Cerebellar cortex (tissue), 1 donor: Measurements from ENCODE around the gene GPATCH3.
"Not testable (repeated sequence)": the region's sequence is repeated elsewhere in the genome, so short reads cannot be mapped to it uniquely, and the experiment has no call there.

Experiments used
- DNase-seq: peaks from one replicate; pipeline ENCODE4 v3.0.0-alpha.2; 2015; ENCODE audit warnings: low spot score

Gene GPATCH3

GRCh38 chr1:26900001-26900814 is at the start of gene GPATCH3:
TSS of gene GPATCH3 (minus strand) at chr1:26900467. CDS start at chr1:26900442, 25 bp downstream.
- peak; percentile 94 for DNase-seq

- no peak for DNase-seq
These were observed 49.7 kb upstream of the GPATCH3 start for GRCh38 chr1:26949926-26950319.

- peak; percentile 63 for DNase-seq
These were observed 49.1 kb upstream of the GPATCH3 start for GRCh38 chr1:26949266-26949925.

- DNase-seq = not testable (repeated sequence)
These were observed 48.4 kb upstream of the GPATCH3 start for GRCh38 chr1:26948725-26949057.

- no peak for DNase-seq
These were observed 46.0 kb upstream of the GPATCH3 start for GRCh38 chr1:26946270-26946669.

GRCh38 chr1:26945728-26946127 is 45.5 kb upstream of the GPATCH3 start:
- DNase-seq = no peak

- DNase-seq = no peak
These were observed 44.9 kb upstream of the GPATCH3 start for GRCh38 chr1:26945138-26945537.

- DNase-seq = no peak
These were observed 42.4 kb upstream of the GPATCH3 start for GRCh38 chr1:26942656-26943055.

GRCh38 chr1:26941311-26941710 is 41.0 kb upstream of the GPATCH3 start:
- no peak for DNase-seq

GRCh38 chr1:26938659-26939025 is 38.4 kb upstream of the GPATCH3 start:
- no peak for DNase-seq

- no peak for DNase-seq
These were observed 37.9 kb upstream of the GPATCH3 start for GRCh38 chr1:26938004-26938658.

- no peak for DNase-seq
These were observed 36.6 kb upstream of the GPATCH3 start for GRCh38 chr1:26936823-26937222.

GRCh38 chr1:26932531-26932930 is 32.3 kb upstream of the GPATCH3 start:
- no peak for DNase-seq

- no peak for DNase-seq
These were observed 23.4 kb upstream of the GPATCH3 start for GRCh38 chr1:26923711-26924110.

- DNase-seq = no peak
These were observed 22.6 kb upstream of the GPATCH3 start for GRCh38 chr1:26922901-26923300.

GRCh38 chr1:26922431-26922729 is 22.1 kb upstream of the GPATCH3 start:
- no peak for DNase-seq

GRCh38 chr1:26921540-26922430 is 21.5 kb upstream of the GPATCH3 start, which contains the start of gene NUDC:
TSS of gene NUDC (plus strand) at chr1:26921743. CDS start at chr1:26921849, 106 bp downstream.
- peak; percentile 98 for DNase-seq

- DNase-seq = no peak
These were observed 20.9 kb upstream of the GPATCH3 start for GRCh38 chr1:26921126-26921539.

- peak; percentile 65 for DNase-seq
These were observed 15.1 kb upstream of the GPATCH3 start for GRCh38 chr1:26915204-26915842.

- peak; percentile 59 for DNase-seq
These were observed 13.7 kb upstream of the GPATCH3 start, which contains the start of gene NR0B2 for GRCh38 chr1:26913754-26914619. TSS of gene NR0B2 (minus strand) at chr1:26913975. CDS start at chr1:26913940, 35 bp downstream.

GRCh38 chr1:26913389-26913753 is 13.1 kb upstream of the GPATCH3 start:
- no peak for DNase-seq
